ENCODE data around the gene RIPK1.
"Not testable (repeated sequence)": the region's sequence is repeated elsewhere in the genome, so short reads cannot be mapped to it uniquely, and the experiment has no call there.

RIPK1 gene

DNA sequence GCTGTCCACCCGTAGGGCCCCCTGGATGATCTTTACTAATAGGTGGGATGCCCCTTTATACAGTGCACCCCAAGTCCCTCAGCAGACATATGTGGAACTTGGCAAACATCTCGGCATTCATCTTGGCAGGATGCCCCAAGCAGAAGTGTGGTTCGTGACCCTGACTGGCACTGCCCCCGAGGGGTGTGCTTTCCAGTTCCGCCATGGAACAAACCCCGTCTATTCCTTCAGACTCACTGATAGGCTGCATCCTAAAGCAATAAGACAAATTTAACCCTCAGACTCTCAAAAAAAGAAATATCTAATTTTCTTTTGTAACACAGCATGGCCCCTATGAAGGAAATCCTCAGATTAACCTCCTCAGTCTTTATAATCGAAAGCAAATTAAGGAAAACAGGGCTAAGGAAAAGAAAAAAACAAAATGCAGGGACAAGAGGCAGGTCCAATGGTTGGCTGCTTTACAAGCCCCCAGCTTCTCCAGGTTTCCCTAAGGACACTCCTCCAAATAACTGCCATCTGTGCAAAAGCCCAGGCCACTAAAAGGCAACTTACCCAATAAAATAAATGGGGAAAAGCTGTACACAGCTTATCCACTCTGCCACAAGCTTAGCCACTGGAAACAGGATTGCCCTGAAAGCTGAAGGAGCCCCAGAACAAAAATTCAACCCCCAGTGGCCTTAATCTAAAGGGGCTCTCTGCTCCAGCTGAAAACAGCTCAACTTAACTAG lies 30.5 kb upstream of the RIPK1 start:
- H3K27ac ChIP-seq: no peak overlapping the region
- no peak for TF ChIP-seq ZFX (IDR thresholded peaks at IDR 0.05)
- TF ChIP-seq, protein P1, sequence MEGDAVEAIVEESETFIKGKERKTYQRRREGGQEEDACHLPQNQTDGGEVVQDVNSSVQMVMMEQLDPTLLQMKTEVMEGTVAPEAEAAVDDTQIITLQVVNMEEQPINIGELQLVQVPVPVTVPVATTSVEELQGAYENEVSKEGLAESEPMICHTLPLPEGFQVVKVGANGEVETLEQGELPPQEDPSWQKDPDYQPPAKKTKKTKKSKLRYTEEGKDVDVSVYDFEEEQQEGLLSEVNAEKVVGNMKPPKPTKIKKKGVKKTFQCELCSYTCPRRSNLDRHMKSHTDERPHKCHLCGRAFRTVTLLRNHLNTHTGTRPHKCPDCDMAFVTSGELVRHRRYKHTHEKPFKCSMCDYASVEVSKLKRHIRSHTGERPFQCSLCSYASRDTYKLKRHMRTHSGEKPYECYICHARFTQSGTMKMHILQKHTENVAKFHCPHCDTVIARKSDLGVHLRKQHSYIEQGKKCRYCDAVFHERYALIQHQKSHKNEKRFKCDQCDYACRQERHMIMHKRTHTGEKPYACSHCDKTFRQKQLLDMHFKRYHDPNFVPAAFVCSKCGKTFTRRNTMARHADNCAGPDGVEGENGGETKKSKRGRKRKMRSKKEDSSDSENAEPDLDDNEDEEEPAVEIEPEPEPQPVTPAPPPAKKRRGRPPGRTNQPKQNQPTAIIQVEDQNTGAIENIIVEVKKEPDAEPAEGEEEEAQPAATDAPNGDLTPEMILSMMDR (conservative IDR thresholded peaks at IDR 0.05): no peak

DNA sequence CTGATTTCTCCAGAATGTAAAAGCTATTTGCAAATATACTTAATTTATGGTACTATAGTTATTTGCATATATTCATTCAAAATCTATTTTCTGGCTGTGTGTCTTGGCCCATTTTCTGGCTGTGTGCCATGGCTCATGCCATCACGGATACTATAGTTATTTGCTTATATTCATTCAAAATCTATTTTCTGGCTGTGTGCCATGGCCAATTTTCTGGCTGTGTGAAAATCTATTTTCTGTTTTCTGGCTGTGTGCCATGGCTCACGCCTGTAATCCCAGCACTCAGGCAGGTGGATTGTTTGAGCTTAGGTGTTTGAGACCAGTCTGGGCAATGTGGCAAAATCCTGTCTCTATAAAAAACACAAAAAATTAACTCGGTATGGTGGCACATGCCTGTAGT lies 28.9 kb upstream of the RIPK1 start:
- no peak for TF ChIP-seq ZFX (IDR thresholded peaks at IDR 0.05)
- TF ChIP-seq, protein P1 (conservative IDR thresholded peaks at IDR 0.05): no peak

DNA sequence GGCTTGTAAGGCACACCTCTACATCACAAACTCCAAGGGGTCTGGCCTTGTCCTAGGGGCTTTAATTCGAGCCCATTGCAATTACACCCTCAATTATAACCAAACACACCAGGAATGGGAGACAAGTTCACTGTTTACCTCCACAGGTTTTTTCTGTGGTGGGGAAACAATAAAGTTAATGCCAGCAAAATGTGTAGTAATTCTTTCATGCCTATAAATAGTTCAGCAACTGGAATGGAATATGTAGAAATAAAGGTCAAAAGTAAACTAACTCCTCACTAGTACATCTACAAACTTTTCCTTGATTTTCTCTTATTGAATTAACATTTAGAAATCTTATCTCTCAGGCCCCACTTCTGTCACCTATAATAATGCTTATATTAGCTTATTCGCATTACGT lies 27.1 kb upstream of the RIPK1 start:
- no peak overlapping the region for H3K27ac ChIP-seq
- no peak for TF ChIP-seq ZFX (IDR thresholded peaks at IDR 0.05)
- TF ChIP-seq, protein P1 (conservative IDR thresholded peaks at IDR 0.05): no peak

More for the DNA sequence above, 28.9 kb upstream of the RIPK1 start:
- H3K27ac ChIP-seq: no peak overlapping the region

DNA sequence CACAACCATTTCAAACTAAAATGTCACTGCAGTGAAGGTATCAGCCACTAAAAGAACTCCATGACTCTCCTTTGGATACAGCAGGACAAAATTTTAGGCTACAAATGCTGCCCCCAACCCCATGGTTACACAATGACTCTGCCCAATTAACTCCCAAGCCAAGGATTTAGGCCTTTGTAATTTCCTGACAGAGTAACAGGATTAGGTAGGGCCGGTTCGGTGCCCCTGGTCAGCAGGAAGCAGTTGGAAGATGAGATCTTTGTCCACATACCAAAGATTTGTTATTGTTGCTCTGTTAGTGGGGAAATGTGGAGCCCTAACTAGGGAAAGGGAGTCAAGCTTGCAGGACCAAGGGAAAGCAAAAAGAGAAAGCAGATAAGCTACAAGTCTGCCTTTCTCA lies 26.7 kb upstream of the RIPK1 start:
- TF ChIP-seq, protein P1 (conservative IDR thresholded peaks at IDR 0.05): no peak
- TF ChIP-seq ZFX (IDR thresholded peaks at IDR 0.05): no peak
- no peak overlapping the region for H3K27ac ChIP-seq

DNA sequence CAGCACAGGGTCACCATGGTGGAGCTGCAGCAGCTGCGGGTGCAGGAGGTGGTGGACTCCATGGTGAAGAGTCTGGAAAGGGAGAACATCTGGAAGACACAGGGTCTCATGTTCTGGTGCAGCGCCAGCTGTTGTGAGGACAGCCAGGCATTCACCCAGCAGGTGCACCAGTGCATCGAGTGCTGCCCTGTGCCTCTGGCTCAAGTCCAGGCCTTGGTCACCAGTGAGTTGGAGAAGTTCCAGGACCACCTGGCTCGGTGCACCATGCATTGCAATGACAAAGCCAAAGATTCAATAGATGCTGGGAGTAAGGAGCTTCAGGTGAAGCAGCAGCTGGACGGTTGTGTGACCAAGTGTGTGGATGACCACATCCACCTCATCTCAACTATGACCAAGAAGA lies 22.9 kb upstream of the RIPK1 start:
- no peak for TF ChIP-seq ZFX (IDR thresholded peaks at IDR 0.05)
- TF ChIP-seq, protein P1 (conservative IDR thresholded peaks at IDR 0.05): no peak
- no peak overlapping the region for H3K27ac ChIP-seq

DNA sequence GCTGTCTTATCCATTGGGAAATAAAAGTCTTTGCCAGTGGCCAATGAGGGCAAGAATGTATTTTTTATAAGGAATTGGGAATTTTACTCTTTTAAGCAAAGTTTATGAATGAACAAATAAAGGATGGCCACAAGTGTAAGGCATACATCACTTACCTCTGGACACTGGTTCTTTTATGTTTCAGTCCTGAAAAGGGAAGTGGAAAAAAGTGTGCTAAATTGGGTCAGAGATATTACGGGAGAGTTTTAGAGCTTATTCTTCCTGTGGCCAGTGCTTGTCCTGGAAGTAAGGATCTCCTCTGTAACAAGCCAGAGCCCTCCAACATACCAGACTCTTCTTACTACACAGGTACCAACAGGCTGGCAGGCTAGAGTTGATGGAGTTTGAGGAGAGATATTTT lies 22.5 kb upstream of the RIPK1 start:
- no peak overlapping the region for H3K27ac ChIP-seq
- TF ChIP-seq, protein P1 (conservative IDR thresholded peaks at IDR 0.05): no peak
- TF ChIP-seq ZFX (IDR thresholded peaks at IDR 0.05): no peak

DNA sequence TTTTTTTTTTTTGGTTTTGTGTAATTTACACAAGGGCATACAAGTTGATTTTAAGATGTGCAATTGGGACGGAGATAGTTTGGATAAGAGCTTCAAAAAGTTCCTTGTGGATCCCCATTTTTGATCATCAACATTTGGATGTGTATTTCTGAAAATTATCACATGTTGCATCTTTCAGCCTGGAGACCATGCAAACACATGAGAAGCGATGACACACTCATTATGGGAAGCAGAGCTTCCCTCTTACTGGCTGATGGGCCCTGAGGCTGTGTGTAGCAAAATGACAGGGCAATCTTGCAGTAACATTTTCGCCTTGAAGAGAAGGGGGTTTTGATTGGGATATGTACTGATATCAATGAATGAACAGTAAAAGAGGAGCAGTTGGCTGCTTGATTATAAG lies 22.0 kb upstream of the RIPK1 start:
- no peak overlapping the region for H3K27ac ChIP-seq
- TF ChIP-seq, protein P1 (conservative IDR thresholded peaks at IDR 0.05): no peak
- no peak for TF ChIP-seq ZFX (IDR thresholded peaks at IDR 0.05)

DNA sequence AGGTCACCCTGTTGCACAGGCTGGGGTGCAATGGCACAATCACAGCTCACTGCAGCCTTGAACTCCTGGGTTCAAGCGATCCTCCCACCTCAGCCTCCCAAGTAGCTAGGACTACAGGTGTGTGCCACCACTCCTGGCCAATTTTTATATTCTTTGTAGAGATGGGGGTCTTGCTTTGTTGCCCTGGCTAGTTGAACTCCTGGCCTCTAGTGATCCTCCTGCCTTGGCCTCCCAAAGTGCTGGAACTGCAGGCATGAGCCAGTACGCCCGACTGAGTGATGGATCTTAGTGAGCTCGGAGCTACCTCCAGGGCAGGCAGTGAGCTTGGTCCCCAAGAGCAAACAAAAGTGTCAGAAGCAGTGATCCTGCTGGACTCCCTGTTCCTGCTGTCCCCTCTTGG lies 20.3 kb upstream of the RIPK1 start:
- H3K27ac ChIP-seq: not testable (repeated sequence)

All from C4-2B (cell line).